Left lung (tissue), 10 donors: ENCODE data around the gene ATXN1. TPM values are rescaled to one million over a fixed set of nuclear protein-coding genes. Genes with fewer than 3 reads are reported as not detected.

Source experiments
- ATAC-seq: fragments of 200-7000 bp; cut with Tn5 transposase; one replicate; pipeline ENCODE4 v1.9.1; 2020; ENCODE audit warnings: moderate library complexity
- DNase-seq, 4 donors: peaks; one replicate each; pipeline ENCODE4 v3.0.0-alpha.2; 2013 to 2020
- H3K27ac ChIP-seq, 2 donors: fragments of 200-600 bp; sonication (generic) in 1 of 2; one replicate each; pipeline versions ENCODE4 v1.5.0 to v1.8.0; 2020 to 2021
- H3K27me3 ChIP-seq, 2 donors: fragments of 200-600 bp; sonication (generic) in 1 of 2; one replicate each; pipeline versions ENCODE4 v1.5.0 to v1.8.0; 2020 to 2021
- H3K36me3 ChIP-seq, 2 donors: fragments of 200-600 bp; sonication (generic) in 1 of 2; one replicate each; pipeline versions ENCODE4 v1.5.0 to v1.8.0; 2020 to 2021
- H3K4me1 ChIP-seq, 2 donors: fragments of 200-600 bp; one replicate each; pipeline ENCODE4 v1.8.0; 2021
- H3K4me3 ChIP-seq, 2 donors: fragments of 200-600 bp; sonication (generic) in 1 of 2; one replicate each; pipeline versions ENCODE4 v1.5.0 to v1.8.0; 2020 to 2021; ENCODE audit warnings: mild to moderate bottlenecking in 1 of 2
- H3K9me3 ChIP-seq, 2 donors: fragments of 200-600 bp; sonication (generic) in 1 of 2; one replicate each; pipeline versions ENCODE4 v1.5.0 to v1.8.0; 2020 to 2021
- intact Hi-C, 2 donors: fragments of 100-400 bp; cut with DNase I; formaldehyde crosslinking; loops; one replicate each; pipeline versions ENCODE4 v1.11.2 to v1.14.2; 2022
- polyA plus RNA-seq, 6 donors: library from polyadenylated mRNA; unstranded; fragments of 120-200 nt; gene quantifications; one replicate each; pipeline ENCODE4 v1.2.1, GENCODE V29; 2013; ENCODE audit not compliant: insufficient read length in 6 of 6
- total RNA-seq, 2 donors: library from RNA; stranded (reverse); fragmentation: NEBNext Ultra II Directional; extraction: Animal tissue kit (Norgen Biotek cat#: 25700); gene quantifications; one replicate each; pipeline ENCODE4 v1.2.1, GENCODE V29; 2021
- TF ChIP-seq, protein P1 (sequence below), 2 donors: fragments of 200-600 bp; sonication (generic) in 1 of 2; IDR thresholded peaks; one replicate each; pipeline versions ENCODE4 v1.5.0 to v1.8.0; 2021; ENCODE audit warnings: antibody characterized with exemption in 2 of 2
- donor health status: DM: no; HTN: yes; CAD: no.
- donor health status: DM: no; HTN: no; CAD: no.

Gene ATXN1
- total and polyA plus RNA-seq, 8 donors = 23.3 to 67.4 (median 27.3) TPM

DNA sequence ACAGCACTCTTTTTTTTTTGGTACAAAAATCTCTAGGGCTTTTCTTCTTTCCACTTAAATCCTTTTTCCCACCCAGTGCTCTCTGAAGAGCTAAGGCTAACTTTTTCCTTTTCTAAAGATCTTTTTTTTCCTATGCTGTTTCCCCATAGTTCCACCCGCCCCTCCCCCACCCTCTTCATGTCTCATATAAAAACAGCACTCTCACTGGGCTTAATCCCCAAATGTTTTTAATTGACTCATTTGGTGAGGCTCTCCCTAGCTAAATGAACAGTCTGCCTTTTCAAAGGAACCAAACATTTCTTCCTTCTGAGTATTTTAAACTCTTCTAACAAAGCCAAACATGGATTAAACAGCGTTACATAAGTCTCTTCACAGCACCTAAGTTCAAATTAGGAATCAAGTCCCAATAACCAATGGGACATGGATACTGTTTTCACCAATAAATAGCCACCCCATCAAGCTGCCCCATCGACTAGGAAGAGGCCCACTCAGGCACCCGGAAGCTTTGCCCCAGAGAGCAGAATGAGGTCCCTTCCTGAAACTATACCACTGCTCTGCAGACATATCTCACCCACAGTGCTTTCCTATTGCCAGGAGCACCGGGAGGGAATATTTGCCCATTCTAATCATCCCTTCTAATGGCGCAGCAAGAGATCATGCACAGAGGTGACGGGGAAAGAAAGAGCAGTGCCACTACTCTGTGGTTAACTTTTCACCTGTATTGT lies 63.7 kb downstream of the ATXN1 start:
- TF ChIP-seq, protein P1, sequence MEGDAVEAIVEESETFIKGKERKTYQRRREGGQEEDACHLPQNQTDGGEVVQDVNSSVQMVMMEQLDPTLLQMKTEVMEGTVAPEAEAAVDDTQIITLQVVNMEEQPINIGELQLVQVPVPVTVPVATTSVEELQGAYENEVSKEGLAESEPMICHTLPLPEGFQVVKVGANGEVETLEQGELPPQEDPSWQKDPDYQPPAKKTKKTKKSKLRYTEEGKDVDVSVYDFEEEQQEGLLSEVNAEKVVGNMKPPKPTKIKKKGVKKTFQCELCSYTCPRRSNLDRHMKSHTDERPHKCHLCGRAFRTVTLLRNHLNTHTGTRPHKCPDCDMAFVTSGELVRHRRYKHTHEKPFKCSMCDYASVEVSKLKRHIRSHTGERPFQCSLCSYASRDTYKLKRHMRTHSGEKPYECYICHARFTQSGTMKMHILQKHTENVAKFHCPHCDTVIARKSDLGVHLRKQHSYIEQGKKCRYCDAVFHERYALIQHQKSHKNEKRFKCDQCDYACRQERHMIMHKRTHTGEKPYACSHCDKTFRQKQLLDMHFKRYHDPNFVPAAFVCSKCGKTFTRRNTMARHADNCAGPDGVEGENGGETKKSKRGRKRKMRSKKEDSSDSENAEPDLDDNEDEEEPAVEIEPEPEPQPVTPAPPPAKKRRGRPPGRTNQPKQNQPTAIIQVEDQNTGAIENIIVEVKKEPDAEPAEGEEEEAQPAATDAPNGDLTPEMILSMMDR (IDR thresholded peaks at IDR 0.05) = no peak
- no peaks in the 10 kb centered on the region for H3K9me3 ChIP-seq
- DNase-seq (no peak), ATAC-seq (no peak)
- H3K4me3 ChIP-seq = no peak overlapping the region
- no peaks in the 10 kb centered on the region for H3K36me3 ChIP-seq
- no peaks in the 10 kb centered on the region for H3K27me3 ChIP-seq
- intact Hi-C loops = no loop called here
- H3K27ac ChIP-seq = peak overlapping the region in 1 of 2 donors; percentile 18
- H3K4me1 ChIP-seq = peaks cover 4 to 83% of the 10 kb centered on the region in 2 donors

DNA sequence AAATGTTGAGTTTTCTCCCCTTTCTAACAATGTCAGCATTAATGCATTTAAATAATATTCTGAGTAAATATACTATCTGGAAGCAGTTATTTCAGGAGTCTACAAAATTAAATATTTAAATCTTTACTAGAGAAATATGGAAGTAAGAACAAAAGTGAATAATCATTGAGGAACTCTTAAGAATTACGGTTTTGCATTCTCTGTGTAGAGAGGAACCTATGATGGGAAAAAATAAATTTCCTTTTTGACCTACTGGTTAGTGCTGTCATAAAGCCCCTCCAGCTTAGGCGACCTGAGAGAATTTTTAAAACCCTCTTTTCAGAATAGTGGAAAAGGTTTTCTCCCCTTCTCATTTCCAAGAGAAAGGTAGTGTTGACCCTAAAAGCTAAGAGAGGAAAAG lies 64.8 kb downstream of the ATXN1 start:
- Histone ChIP-seq H3K9me3 (no peaks in the 10 kb centered on the region), H3K4me1 (peaks cover 4 to 85% of the 10 kb centered on the region in 2 donors), H3K4me3 (no peak overlapping the region), H3K36me3 (no peaks in the 10 kb centered on the region), H3K27ac (peak overlapping the region in 1 of 2 donors; percentile 83), H3K27me3 (no peaks in the 10 kb centered on the region)
- DNase-seq (no peak), ATAC-seq (no peak)
- TF ChIP-seq, protein P1 (IDR thresholded peaks at IDR 0.05) = no peak
- intact Hi-C loops = no loop called here

DNA sequence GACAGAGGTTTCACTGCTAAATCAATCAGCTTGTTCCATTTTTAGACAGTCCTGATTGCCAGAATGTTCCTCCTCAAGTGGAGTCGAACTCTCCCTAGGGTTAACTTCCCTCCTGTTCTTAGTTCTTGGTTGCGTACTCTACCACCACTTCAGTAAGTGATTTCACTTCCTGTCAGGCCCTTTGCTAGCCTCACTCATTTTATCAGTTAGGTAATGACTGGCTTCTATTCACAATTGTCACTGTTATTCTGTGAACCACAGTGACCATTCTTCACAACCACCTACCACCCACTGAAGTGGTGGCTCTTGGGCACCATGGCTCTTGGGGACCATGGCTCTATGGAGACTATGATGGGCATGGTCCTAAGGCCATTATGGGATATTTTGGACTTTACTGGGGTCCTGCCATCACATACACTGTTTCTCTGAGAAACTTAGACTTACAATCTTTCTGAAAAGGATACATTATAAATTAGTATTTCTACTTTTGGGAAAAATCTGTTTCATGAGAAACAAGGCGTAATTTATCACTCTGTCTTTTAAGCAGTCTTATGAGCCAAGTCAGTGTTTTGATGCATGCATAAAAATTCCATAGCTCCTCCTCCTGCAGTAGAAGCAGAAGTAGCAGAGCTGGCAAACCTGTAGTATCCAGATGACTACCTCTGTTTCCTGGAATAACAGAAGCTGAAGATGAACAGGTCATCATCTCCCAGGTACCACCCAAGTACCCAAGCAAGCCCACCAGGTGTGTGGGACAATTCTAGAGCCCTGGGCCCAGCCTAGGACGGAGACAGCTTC lies 66.3 kb downstream of the ATXN1 start:
- Histone ChIP-seq H3K36me3 (no peaks in the 10 kb centered on the region), H3K4me3 (no peak overlapping the region), H3K9me3 (no peaks in the 10 kb centered on the region), H3K4me1 (peaks cover 6 to 85% of the 10 kb centered on the region in 2 donors), H3K27me3 (no peaks in the 10 kb centered on the region), H3K27ac (peak overlapping the region in 1 of 2 donors; percentile 83)
- DNase-seq = no peak
- TF ChIP-seq, protein P1 (IDR thresholded peaks at IDR 0.05) = no peak
- intact Hi-C loops = no loop called here
- ATAC-seq = peak; percentile 36

DNA sequence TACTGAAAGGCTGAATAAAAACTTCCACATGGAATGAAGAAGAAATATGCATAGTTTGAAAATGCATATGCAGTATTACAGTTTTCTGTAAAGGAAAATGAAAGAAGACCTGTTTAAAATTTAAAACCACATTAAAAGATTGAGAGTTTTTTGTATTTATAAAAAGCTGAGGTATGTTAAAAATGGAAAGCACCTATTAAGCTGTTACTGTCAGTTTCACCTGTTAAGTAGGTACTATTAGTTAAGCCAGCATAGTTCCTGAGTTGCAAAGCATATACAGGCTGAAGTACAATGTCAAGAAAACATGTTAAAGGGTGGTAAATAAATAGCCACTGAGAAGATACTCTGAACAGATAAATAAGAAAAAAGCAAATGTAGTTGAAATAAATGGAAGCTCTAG lies 69.9 kb downstream of the ATXN1 start:
- TF ChIP-seq, protein P1 (IDR thresholded peaks at IDR 0.05) = no peak
- ATAC-seq = no peak

DNA sequence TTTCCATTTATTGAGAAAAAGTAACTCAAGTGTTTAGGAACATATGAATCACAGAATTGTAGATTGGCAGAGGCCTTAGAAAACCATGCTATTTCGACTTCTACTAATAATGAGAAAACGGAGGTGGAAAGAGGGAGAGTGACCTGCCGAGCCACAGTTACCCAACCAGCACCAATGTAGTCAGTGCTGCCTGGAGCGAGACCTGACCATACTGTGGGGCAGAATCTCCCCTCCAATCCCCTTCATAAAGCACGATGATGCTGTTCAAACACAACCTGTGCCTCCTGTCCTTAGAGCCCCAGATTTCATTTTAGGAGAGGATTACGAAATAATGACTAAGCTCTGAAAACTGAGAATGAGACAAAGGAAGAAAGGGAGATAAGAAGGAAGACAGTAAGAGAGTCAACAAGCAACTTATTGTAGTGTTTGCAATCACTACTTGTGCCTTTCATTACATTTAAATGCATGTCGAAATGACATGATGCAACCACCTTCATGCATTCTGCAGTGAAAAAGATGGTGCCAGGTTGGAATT lies 70.6 kb downstream of the ATXN1 start:
- peaks cover 6 to 81% of the 10 kb centered on the region in 2 donors for H3K4me1 ChIP-seq
- H3K36me3 ChIP-seq = no peaks in the 10 kb centered on the region
- peak overlapping the region in 1 of 2 donors; percentile 62 for H3K27ac ChIP-seq
- intact Hi-C loops = no loop called here
- peak; percentile 37 for ATAC-seq
- no peak for DNase-seq
- no peaks in the 10 kb centered on the region for H3K9me3 ChIP-seq
- no peak overlapping the region for H3K4me3 ChIP-seq
- TF ChIP-seq, protein P1 (IDR thresholded peaks at IDR 0.05) = no peak
- no peaks in the 10 kb centered on the region for H3K27me3 ChIP-seq

More for the DNA sequence above, 69.9 kb downstream of the ATXN1 start:
- intact Hi-C loops = no loop called here
- Histone ChIP-seq H3K4me1 (peaks cover 6 to 85% of the 10 kb centered on the region in 2 donors), H3K27me3 (no peaks in the 10 kb centered on the region), H3K4me3 (no peak overlapping the region), H3K9me3 (no peaks in the 10 kb centered on the region), H3K27ac (peak overlapping the region in 1 of 2 donors; percentile 62), H3K36me3 (no peaks in the 10 kb centered on the region)
- no peak for DNase-seq
